ENCODE measurements around the gene NSD1.

NSD1 gene

DNA sequence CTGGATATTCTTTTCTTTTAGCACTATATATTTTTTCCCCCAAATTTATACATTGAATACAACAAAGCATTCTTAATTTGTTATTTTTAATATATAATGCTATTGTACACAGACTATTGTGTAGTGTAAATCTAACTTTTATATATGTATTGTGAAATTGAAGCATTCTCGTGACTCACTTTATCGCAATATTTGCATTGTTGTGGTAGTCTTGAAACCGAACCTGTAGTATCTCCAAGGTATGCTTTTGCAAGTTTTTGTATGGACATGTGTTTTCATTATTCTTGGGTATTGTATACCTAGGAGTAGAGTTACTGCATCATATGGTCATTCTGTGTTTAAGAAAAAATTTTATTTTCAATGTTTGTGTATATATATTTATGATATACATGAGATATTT lies 49.6 kb downstream of the NSD1 start:
- Histone ChIP-seq H3K36me3 (no peaks in the 10 kb centered on the region), H3K9me3 (ENCODE audit: severe bottlenecking) (no peaks in the 10 kb centered on the region), H3K4me3 (ENCODE audit: low read depth, low read length) (no peak overlapping the region), H3K27me3 (ENCODE audit: insufficient read depth, low read depth, severe bottlenecking) (no peaks in the 10 kb centered on the region), H3K27ac (no peak overlapping the region)
- TF ChIP-seq, protein P1, sequence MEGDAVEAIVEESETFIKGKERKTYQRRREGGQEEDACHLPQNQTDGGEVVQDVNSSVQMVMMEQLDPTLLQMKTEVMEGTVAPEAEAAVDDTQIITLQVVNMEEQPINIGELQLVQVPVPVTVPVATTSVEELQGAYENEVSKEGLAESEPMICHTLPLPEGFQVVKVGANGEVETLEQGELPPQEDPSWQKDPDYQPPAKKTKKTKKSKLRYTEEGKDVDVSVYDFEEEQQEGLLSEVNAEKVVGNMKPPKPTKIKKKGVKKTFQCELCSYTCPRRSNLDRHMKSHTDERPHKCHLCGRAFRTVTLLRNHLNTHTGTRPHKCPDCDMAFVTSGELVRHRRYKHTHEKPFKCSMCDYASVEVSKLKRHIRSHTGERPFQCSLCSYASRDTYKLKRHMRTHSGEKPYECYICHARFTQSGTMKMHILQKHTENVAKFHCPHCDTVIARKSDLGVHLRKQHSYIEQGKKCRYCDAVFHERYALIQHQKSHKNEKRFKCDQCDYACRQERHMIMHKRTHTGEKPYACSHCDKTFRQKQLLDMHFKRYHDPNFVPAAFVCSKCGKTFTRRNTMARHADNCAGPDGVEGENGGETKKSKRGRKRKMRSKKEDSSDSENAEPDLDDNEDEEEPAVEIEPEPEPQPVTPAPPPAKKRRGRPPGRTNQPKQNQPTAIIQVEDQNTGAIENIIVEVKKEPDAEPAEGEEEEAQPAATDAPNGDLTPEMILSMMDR (IDR thresholded peaks at IDR 0.05; ENCODE audit: low read depth, low read length): no peak
- no peak for DNase-seq

GRCh38 chr5:177183766-177184360 lies 50.3 kb downstream of the NSD1 start:
- H3K27ac ChIP-seq: no peak overlapping the region

GRCh38 chr5:177185993-177186392 lies 52.4 kb downstream of the NSD1 start:
- Histone ChIP-seq H3K36me3 (no peaks in the 10 kb centered on the region), H3K27me3 (ENCODE audit: insufficient read depth, low read depth, severe bottlenecking) (no peaks in the 10 kb centered on the region), H3K9me3 (ENCODE audit: severe bottlenecking) (no peaks in the 10 kb centered on the region), H3K27ac (no peak overlapping the region), H3K4me3 (ENCODE audit: low read depth, low read length) (no peak overlapping the region)
- DNase-seq: no peak
- TF ChIP-seq, protein P1 (IDR thresholded peaks at IDR 0.05; ENCODE audit: low read depth, low read length): no peak

More at GRCh38 chr5:177183766-177184360, 50.3 kb downstream of the NSD1 start:
- H3K4me3 ChIP-seq (ENCODE audit: low read depth, low read length): no peak overlapping the region
- TF ChIP-seq, protein P1 (IDR thresholded peaks at IDR 0.05; ENCODE audit: low read depth, low read length): no peak
- H3K36me3 ChIP-seq: no peaks in the 10 kb centered on the region
- H3K9me3 ChIP-seq (ENCODE audit: severe bottlenecking): no peaks in the 10 kb centered on the region
- DNase-seq: no peak
- H3K27me3 ChIP-seq (ENCODE audit: insufficient read depth, low read depth, severe bottlenecking): no peaks in the 10 kb centered on the region

DNA sequence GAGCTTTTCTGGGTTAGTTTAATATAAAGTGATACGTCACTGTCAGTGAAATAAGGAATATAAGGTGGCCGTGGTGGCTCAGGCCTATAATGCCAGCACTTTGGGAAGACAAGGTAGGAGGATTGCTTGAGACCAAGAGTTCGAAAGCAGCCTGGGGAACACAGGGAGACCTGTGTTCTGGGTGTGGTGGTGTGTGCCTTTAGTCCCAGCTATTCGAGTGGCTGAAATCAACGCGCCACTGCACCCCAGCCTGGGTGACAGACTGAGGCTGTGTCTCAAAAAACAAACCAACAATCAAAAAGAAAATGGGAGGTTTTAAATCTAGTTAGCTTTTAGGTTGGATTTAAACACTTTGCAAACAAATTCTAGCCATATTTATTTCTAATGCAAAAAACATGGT lies 53.1 kb downstream of the NSD1 start:
- DNase-seq: no peak
- TF ChIP-seq, protein P1 (IDR thresholded peaks at IDR 0.05; ENCODE audit: low read depth, low read length): no peak
- no peaks in the 10 kb centered on the region for H3K9me3 ChIP-seq (ENCODE audit: severe bottlenecking)
- no peaks in the 10 kb centered on the region for H3K27me3 ChIP-seq (ENCODE audit: insufficient read depth, low read depth, severe bottlenecking)
- H3K36me3 ChIP-seq: no peaks in the 10 kb centered on the region
- H3K4me3 ChIP-seq (ENCODE audit: low read depth, low read length): no peak overlapping the region
- H3K27ac ChIP-seq: no peak overlapping the region

GRCh38 chr5:177188775-177189174 lies 55.2 kb downstream of the NSD1 start:
- no peak overlapping the region for H3K27ac ChIP-seq
- TF ChIP-seq, protein P1 (IDR thresholded peaks at IDR 0.05; ENCODE audit: low read depth, low read length): no peak
- no peaks in the 10 kb centered on the region for H3K27me3 ChIP-seq (ENCODE audit: insufficient read depth, low read depth, severe bottlenecking)
- H3K4me3 ChIP-seq (ENCODE audit: low read depth, low read length): no peak overlapping the region
- H3K36me3 ChIP-seq: no peaks in the 10 kb centered on the region
- DNase-seq: no peak
- no peaks in the 10 kb centered on the region for H3K9me3 ChIP-seq (ENCODE audit: severe bottlenecking)

DNA sequence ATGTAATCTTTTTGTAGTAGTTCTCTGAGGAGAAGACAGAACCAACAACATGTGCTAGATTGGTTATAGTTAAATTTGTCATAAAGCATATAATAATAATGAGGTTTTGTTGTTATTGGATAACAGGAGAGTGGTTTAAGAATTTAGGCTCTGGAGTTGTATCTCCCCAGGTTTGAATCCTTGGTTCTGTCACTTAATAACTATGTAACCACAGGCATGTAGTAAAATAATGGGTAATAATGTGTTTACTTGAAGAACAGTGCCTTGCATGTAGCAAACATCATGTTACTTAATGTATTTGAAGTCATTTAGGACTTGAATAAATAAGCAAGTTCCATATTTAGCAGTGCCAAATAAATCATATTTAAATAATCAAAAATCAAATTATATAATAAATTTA lies 55.8 kb downstream of the NSD1 start:
- no peak for DNase-seq
- Histone ChIP-seq H3K27ac (no peak overlapping the region), H3K9me3 (ENCODE audit: severe bottlenecking) (no peaks in the 10 kb centered on the region), H3K4me3 (ENCODE audit: low read depth, low read length) (no peak overlapping the region), H3K27me3 (ENCODE audit: insufficient read depth, low read depth, severe bottlenecking) (no peaks in the 10 kb centered on the region), H3K36me3 (no peaks in the 10 kb centered on the region)
- TF ChIP-seq, protein P1 (IDR thresholded peaks at IDR 0.05; ENCODE audit: low read depth, low read length): no peak

Data from WERI-Rb-1 (cell line).